Measurements from ENCODE around the gene PRSS22. TPM values are rescaled to one million over a fixed set of nuclear protein-coding genes. Genes with fewer than 3 reads are reported as not detected.

PRSS22 gene
- total RNA-seq, 1 donor from 2014 or later: 42.5 TPM

- DNase-seq (ENCODE audit: extremely low spot score, unreplicated experiment): no peak
- Mint-ChIP-seq H3K27ac (peak overlapping the region; percentile 70), H3K9me3 (peaks cover 7% of the 10 kb centered on the region), H3K4me1 (ENCODE audit: unreplicated experiment) (no peaks in the 10 kb centered on the region), H3K36me3 (peaks cover 9% of the 10 kb centered on the region), H3K27me3 (peaks cover 27% of the 10 kb centered on the region), H3K4me3 (peak overlapping the region; percentile 75)
- no peak for TF ChIP-seq CTCF (conservative IDR thresholded peaks at IDR 0.05)
Measured at GRCh38 chr16:2856061-2856670, 1.8 kb downstream of the PRSS22 start.

GRCh38 chr16:2855536-2855935 lies 2.4 kb downstream of the PRSS22 start:
- peaks cover 5% of the 10 kb centered on the region for H3K9me3 Mint-ChIP-seq
- H3K4me3 Mint-ChIP-seq: peak overlapping the region; percentile 49
- H3K27me3 Mint-ChIP-seq: peaks cover 25% of the 10 kb centered on the region
- H3K27ac Mint-ChIP-seq: peak overlapping the region; percentile 23
- H3K4me1 Mint-ChIP-seq (ENCODE audit: unreplicated experiment): no peaks in the 10 kb centered on the region
- no peak for DNase-seq (ENCODE audit: extremely low spot score, unreplicated experiment)
- no peak for TF ChIP-seq CTCF (conservative IDR thresholded peaks at IDR 0.05)
- H3K36me3 Mint-ChIP-seq: peaks cover 9% of the 10 kb centered on the region

GRCh38 chr16:2854700-2855309 lies 3.2 kb downstream of the PRSS22 start:
- no peak overlapping the region for H3K4me3 Mint-ChIP-seq
- H3K27ac Mint-ChIP-seq: no peak overlapping the region
- peak; percentile 76 for TF ChIP-seq CTCF (conservative IDR thresholded peaks at IDR 0.05)
- H3K4me1 Mint-ChIP-seq (ENCODE audit: unreplicated experiment): no peaks in the 10 kb centered on the region
- peaks cover 9% of the 10 kb centered on the region for H3K36me3 Mint-ChIP-seq
- no peak for DNase-seq (ENCODE audit: extremely low spot score, unreplicated experiment)
- H3K27me3 Mint-ChIP-seq: peaks cover 20% of the 10 kb centered on the region
- H3K9me3 Mint-ChIP-seq: peaks cover 5% of the 10 kb centered on the region

- peaks cover 5% of the 10 kb centered on the region for H3K9me3 Mint-ChIP-seq
- DNase-seq (ENCODE audit: extremely low spot score, unreplicated experiment): no peak
- TF ChIP-seq CTCF (conservative IDR thresholded peaks at IDR 0.05): no peak
- H3K4me3 Mint-ChIP-seq: no peak overlapping the region
- peaks cover 9% of the 10 kb centered on the region for H3K36me3 Mint-ChIP-seq
- H3K27ac Mint-ChIP-seq: no peak overlapping the region
- H3K27me3 Mint-ChIP-seq: peaks cover 22% of the 10 kb centered on the region
- H3K4me1 Mint-ChIP-seq (ENCODE audit: unreplicated experiment): no peaks in the 10 kb centered on the region
Measured at GRCh38 chr16:2853531-2854073, 4.4 kb downstream of the PRSS22 start.

- H3K9me3 Mint-ChIP-seq: peaks cover 5% of the 10 kb centered on the region
- no peaks in the 10 kb centered on the region for H3K4me1 Mint-ChIP-seq (ENCODE audit: unreplicated experiment)
- H3K36me3 Mint-ChIP-seq: peaks cover 9% of the 10 kb centered on the region
- no peak for DNase-seq (ENCODE audit: extremely low spot score, unreplicated experiment)
- peaks cover 22% of the 10 kb centered on the region for H3K27me3 Mint-ChIP-seq
- no peak overlapping the region for H3K27ac Mint-ChIP-seq
- H3K4me3 Mint-ChIP-seq: no peak overlapping the region
- no peak for TF ChIP-seq CTCF (conservative IDR thresholded peaks at IDR 0.05)
Measured at GRCh38 chr16:2852731-2853507, 5.1 kb downstream of the PRSS22 start.

All from type B pancreatic cell (in vitro differentiated cells).